8988T (cell line): ENCODE data around the gene HAAO.
"Not testable (repeated sequence)": the region's sequence is repeated elsewhere in the genome, so short reads cannot be mapped to it uniquely, and the experiment has no call there.

ENCODE experiments used
- DNase-seq: peaks from one replicate; pipeline ENCODE4 v3.0.0; 2011

HAAO gene

GRCh38 chr2:42792583-42793333 lies at the start of gene HAAO:
Gene HAAO, minus strand, starts transcription at chr2:42792583. Its CDS starts 47 bp downstream, at chr2:42792536.
- DNase-seq: no peak

DNA sequence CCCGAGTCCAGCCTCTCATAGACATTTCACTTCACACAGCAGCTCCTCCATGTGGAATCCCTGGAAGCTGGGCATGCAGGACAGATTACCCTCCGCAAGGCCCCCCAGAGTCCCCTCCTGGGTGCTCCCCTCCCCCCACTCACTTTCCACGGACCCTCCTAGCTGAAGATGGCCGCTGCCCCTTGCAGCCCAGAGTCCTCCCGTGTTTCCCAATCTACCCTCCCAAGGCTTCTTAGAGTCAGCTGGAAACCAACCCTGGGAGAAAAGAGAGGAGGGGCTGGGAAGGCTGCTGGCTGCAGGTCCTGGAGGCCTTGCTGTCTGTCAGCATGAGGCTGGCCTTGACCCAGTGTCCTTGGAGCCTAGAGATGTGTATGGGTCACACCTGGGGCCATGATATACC lies 49.0 kb upstream of the HAAO start:
- no peak for DNase-seq

DNA sequence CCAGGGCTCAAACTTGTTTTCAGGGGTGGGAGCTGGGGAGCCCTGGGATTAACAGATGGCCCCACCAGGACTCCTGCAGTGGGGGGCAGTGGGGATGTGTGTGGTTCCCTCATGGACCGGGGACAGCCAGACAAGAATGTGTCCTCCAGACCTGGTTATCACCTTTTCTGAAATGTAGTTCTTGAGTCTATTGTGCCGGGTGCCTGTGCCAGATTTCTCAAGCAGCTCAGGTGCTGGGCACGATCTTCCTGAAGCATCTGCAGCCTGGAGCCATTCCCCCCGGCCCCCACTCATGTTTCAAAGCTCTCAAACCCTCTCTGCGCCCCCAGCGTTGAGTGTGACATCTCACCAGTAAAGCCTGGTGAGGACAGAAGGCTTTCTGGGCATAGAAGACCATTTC lies 48.4 kb upstream of the HAAO start:
- no peak for DNase-seq

GRCh38 chr2:42839809-42840501 lies 47.6 kb upstream of the HAAO start:
- no peak for DNase-seq

- no peak for DNase-seq
These were observed 45.8 kb upstream of the HAAO start for GRCh38 chr2:42838133-42838532.

- DNase-seq: peak; percentile 27
These were observed 43.4 kb upstream of the HAAO start for GRCh38 chr2:42835577-42836371.

DNA sequence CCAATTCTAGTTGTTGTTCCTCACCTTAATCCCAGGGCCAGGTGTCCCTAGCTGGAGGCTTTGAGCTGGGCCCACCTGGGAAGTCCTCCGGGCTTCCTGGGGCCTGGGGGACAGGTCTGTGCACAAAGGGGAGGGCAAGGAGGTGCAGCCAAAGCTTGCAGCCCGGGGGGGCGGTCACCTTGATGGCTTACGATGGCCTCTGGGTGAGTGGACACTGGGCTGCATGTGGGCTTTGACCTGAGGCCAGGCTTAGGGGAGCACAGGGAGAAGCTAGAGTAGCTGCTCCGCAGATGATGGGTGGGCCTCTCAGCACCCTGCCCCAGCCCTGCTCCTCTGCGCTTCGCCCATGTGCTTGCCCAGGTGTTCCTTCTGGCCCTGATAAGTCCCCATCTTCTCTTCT lies 41.8 kb upstream of the HAAO start:
- no peak for DNase-seq

DNA sequence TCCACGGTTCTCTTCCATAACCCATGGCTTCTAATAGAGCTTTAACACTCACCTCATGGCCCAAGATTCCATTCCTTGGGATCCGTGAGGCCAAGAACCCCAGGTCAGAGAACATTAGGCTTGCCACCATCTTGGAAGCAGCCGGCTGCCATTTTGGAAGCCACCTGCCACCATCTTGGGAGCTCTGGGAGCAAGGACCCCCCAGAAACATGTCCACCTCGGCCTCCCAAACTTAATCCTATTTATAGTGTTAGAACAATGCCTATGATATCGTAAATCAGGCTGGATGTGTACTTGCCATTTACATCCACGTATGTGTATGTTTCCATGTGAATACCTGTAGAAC lies 39.9 kb upstream of the HAAO start:
- no peak for DNase-seq

DNA sequence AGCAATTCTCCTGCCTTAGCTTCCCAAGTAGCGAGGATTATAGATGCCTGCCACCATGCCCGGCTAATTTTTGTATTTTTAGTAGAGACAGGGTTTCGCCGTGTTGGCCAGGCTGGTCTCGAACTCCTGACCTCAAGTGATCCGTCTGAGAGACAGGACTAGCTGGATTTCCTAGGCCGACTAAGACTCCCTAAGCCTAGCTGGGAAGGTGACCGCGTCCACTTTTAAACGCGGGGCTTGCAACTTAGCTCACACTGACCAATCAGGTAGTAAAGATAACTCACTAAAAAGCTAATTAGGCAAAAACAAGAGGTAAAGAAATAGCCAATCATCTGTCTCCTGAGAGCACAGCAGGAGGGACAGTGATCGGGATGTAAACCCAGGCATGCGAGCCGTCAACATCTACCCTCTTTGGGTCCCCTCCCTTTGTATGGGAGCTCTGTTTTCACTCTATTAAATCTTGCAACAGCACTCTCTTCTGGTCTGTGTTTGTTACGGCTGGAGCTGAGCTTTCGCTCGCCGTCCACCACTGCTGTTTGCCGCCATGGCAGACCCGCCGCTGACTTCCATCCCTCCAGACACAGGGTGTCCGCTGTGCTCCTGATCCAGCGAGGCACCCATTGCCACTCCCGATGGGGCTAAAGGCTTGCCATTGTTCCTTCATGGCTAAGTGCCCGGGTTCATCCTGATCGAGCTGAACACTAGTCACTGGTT lies 39.3 kb upstream of the HAAO start:
- DNase-seq: not testable (repeated sequence)

DNA sequence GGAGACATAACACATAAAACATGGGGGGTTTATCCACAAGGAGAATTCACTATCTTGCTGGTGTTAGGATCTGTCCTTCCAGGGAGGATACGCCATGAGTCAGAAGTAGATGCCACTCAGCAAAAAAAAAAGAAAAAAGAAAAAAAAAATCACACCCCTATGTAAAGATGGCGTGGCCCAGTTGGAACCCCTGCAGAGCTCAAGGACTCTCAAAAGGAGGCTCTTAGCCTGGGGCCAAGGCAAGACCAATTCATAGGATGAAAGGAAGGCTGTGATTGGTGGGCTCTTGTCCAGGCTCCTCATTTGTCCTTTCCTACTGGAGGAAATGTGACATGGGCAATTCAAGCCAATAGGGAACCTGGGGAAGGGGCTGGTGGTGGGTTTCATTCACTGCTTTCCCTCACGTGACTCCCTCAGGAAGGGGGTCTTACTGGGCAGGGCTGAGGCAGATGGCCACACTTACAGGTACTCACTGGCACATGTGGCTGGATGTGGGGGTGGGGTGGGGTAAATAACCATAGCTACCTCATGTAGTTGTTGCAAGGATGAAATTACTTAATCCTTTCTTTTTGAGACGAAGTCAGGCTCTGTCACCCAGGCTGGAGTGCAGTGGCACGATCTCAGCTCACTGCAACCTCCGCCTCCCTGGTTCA lies 38.7 kb upstream of the HAAO start:
- DNase-seq: no peak

- no peak for DNase-seq
These were observed 37.5 kb upstream of the HAAO start for GRCh38 chr2:42829671-42830440.

- DNase-seq: peak; percentile 79
These were observed 36.4 kb upstream of the HAAO start for GRCh38 chr2:42828487-42829425.

GRCh38 chr2:42827647-42828486 lies 35.5 kb upstream of the HAAO start:
- DNase-seq: peak; percentile 55

GRCh38 chr2:42826231-42826630 lies 33.8 kb upstream of the HAAO start:
- no peak for DNase-seq

DNA sequence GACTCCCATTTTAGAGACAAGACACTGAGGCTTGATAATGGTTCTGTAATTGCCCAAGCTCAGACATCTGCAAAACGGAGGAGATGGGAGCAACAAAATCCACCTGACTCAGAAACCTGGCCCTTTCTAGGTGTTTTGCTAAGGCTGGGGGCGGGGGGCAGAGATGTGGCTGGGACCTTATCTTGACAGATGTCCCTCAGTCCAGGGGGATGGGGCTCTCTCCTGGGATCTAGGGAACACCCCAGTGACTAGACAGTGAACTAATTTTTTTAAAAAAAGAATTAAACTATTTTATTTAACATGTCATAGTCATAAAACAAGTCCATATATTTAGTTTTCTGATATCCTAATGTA lies 32.0 kb upstream of the HAAO start:
- no peak for DNase-seq

DNA sequence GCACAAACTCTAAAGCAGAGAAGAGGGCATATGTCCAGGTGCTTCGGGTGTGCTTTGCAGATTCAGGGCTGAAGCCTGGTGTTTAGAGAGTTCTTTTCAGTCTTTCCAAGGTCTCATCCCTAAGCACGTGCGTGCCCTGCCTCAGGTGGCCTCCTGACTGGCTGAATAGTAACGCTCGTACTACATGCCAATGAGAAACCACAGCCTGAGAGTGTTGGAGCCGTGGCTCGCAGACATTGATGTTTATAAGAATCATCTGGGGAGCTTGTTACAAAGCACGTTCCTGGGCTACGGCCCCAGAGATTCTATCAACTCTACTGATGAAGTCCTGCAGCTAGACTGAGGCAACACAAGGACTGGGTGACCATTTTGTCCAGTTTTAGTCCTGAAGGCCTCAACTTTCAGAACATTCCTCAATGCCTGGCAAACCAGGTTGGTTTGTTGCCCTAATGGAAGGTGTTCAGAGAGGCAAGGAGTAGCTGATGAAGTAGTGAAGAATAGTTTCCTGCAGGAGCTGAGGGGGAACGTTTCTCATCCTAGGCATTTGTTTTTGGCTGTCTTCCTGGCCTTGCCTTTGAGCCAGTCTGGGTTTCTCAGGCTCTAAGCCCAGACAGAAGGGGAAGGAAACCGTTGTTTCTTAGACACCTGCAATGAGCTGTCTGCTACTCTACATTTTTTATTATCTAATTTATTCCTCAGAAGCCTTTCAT lies 31.5 kb upstream of the HAAO start:
- no peak for DNase-seq

GRCh38 chr2:42819160-42819559 lies 26.8 kb upstream of the HAAO start:
- no peak for DNase-seq

- DNase-seq: no peak
These were observed 23.3 kb upstream of the HAAO start for GRCh38 chr2:42815726-42816125.

GRCh38 chr2:42813763-42814162 lies 21.4 kb upstream of the HAAO start:
- DNase-seq: no peak
